Hematopoietic multipotent progenitor cell treated with erythropoietin and hydrocortisone succinate and interleukin-3 and kit ligand, for 17 days (in vitro differentiated cells): ENCODE results near the gene CNIH3.
A peak's percentile ranks its signal among the peaks of the same experiment; 100 is the strongest.
"Not testable (repeated sequence)": the region's sequence is repeated elsewhere in the genome, so short reads cannot be mapped to it uniquely, and the experiment has no call there.

Experiments
- DNase-seq: peaks from one replicate; pipeline ENCODE4 v3.0.0-alpha.2; 2015; ENCODE audit warnings: low spot score

Gene CNIH3

GRCh38 chr1:224643653-224644052, 27.5 kb downstream of the CNIH3 start:
- DNase-seq: no peak

- peak; percentile 62 for DNase-seq
Measured at GRCh38 chr1:224644553-224645154, 28.5 kb downstream of the CNIH3 start.

- DNase-seq: no peak
Measured at GRCh38 chr1:224647449-224647848, 31.3 kb downstream of the CNIH3 start.

- DNase-seq: no peak
Measured at GRCh38 chr1:224650290-224650689, 34.2 kb downstream of the CNIH3 start.

GRCh38 chr1:224651188-224651587, 35.1 kb downstream of the CNIH3 start:
- DNase-seq: no peak

GRCh38 chr1:224656392-224656791, 40.3 kb downstream of the CNIH3 start:
- DNase-seq: no peak

- no peak for DNase-seq
Measured at GRCh38 chr1:224660074-224660473, 44.0 kb downstream of the CNIH3 start.

GRCh38 chr1:224662870-224663269, 46.8 kb downstream of the CNIH3 start:
- no peak for DNase-seq

- no peak for DNase-seq
Measured at GRCh38 chr1:224665016-224665415, 48.9 kb downstream of the CNIH3 start.

GRCh38 chr1:224666078-224666477, 50.0 kb downstream of the CNIH3 start:
- no peak for DNase-seq

GRCh38 chr1:224666913-224667312, 50.8 kb downstream of the CNIH3 start:
- DNase-seq: no peak

- DNase-seq: no peak
Measured at GRCh38 chr1:224668984-224669383, 52.9 kb downstream of the CNIH3 start.

GRCh38 chr1:224669403-224669802, 53.3 kb downstream of the CNIH3 start:
- DNase-seq: no peak

- no peak for DNase-seq
Measured at GRCh38 chr1:224670506-224670905, 54.4 kb downstream of the CNIH3 start.

- no peak for DNase-seq
Measured at GRCh38 chr1:224671076-224671475, 55.0 kb downstream of the CNIH3 start.

GRCh38 chr1:224673141-224673540, 57.0 kb downstream of the CNIH3 start:
- no peak for DNase-seq

GRCh38 chr1:224675590-224675989, 59.5 kb downstream of the CNIH3 start:
- no peak for DNase-seq

- no peak for DNase-seq
Measured at GRCh38 chr1:224676551-224676950, 60.4 kb downstream of the CNIH3 start.

GRCh38 chr1:224678168-224678567, 62.1 kb downstream of the CNIH3 start:
- DNase-seq: no peak

GRCh38 chr1:224679606-224680005, 63.5 kb downstream of the CNIH3 start:
- no peak for DNase-seq

- DNase-seq: no peak
Measured at GRCh38 chr1:224681816-224682215, 65.7 kb downstream of the CNIH3 start.

- DNase-seq: no peak
Measured at GRCh38 chr1:224683936-224684335, 67.8 kb downstream of the CNIH3 start.

- no peak for DNase-seq
Measured at GRCh38 chr1:224684979-224685425, 68.9 kb downstream of the CNIH3 start.

- DNase-seq: not testable (repeated sequence)
Measured at GRCh38 chr1:224686140-224686539, 70.0 kb downstream of the CNIH3 start.

GRCh38 chr1:224687465-224687864, 71.3 kb downstream of the CNIH3 start:
- DNase-seq: no peak
